ENCODE measurements around the gene ARF3. TPM values are rescaled to one million over a fixed set of nuclear protein-coding genes. Genes with fewer than 3 reads are reported as not detected.
A peak's percentile ranks its signal among the peaks of the same experiment; 100 is the strongest.

ARF3 gene
- polyA plus RNA-seq, 4 donors: 37.3 to 104 (median 67.4) TPM

DNA sequence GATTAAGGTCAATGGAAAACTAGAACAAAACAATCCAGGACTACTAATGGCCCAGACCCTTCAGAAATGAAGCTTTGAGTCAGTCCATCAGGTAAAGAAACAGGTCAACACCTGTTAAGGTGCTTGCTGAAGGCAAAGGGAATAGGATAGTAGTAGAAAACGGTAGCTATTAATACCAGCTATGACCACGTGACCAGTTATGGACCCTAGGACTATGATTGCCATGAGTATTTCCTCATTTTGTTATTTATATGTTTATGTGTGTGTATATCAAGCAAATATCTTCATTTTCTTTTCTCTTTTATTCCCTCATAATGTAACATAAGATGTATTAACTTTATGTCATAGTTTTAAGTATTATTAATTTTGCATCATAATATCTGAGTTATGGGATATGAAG lies 57.6 kb downstream of the ARF3 start:
- H3K27me3 ChIP-seq (ENCODE audit: control insufficient read depth in 3 of 3, insufficient read depth in 3 of 3, low read length in 3 of 3): no peaks in the 10 kb centered on the region
- H3K4me3 ChIP-seq (ENCODE audit: low read depth in 1 of 3, low read length in 3 of 3): no peak overlapping the region
- WGBS, 3 donors: 62 to 84% (median 70%) methylated on average over 2 of the region's 2 CpGs
- DNase-seq: no peak
- no peak for FAIRE-seq
- H3K4me1 ChIP-seq (ENCODE audit: control insufficient read depth in 3 of 3, insufficient read depth in 2 of 3, low read depth in 1 of 3, low read length in 2 of 3): peaks cover 0 to 8% (median 0%) of the 10 kb centered on the region in 3 donors
- H3K27ac ChIP-seq (ENCODE audit: low read depth in 1 of 3, low read length in 2 of 3): no peak overlapping the region
- no peaks in the 10 kb centered on the region for H3K9me3 ChIP-seq (ENCODE audit: control insufficient read depth in 2 of 2, insufficient read depth in 1 of 2, low read depth in 1 of 2, low read length in 1 of 2)
- H3K36me3 ChIP-seq (ENCODE audit: control insufficient read depth in 3 of 3, insufficient read depth in 2 of 3, low read depth in 1 of 3, low read length in 3 of 3): no peaks in the 10 kb centered on the region

DNA sequence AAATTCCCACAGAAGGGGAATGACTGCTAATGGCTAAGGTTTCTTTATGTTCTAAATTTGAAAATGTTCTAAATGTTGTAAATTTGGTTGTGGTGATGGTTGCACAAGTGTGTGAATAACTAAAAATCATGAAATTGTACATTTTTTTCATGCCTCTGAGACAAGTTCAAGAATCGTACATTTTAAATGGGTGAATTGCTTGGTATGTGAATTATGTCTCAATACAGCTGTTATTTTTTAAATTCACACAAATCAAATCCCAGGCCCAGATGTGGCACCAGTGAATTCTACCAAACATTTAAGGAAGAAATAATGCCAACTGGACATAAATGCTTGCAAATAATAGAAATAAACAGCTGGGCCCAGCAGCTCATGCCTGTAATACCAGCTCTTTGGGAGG lies 63.0 kb downstream of the ARF3 start:
- Histone ChIP-seq H3K4me3 (ENCODE audit: low read depth in 1 of 3, low read length in 3 of 3) (no peak overlapping the region), H3K36me3 (ENCODE audit: control insufficient read depth in 3 of 3, insufficient read depth in 2 of 3, low read depth in 1 of 3, low read length in 3 of 3) (no peaks in the 10 kb centered on the region), H3K27me3 (ENCODE audit: control insufficient read depth in 3 of 3, insufficient read depth in 3 of 3, low read length in 3 of 3) (no peaks in the 10 kb centered on the region), H3K27ac (ENCODE audit: low read depth in 1 of 3, low read length in 2 of 3) (no peak overlapping the region), H3K9me3 (ENCODE audit: control insufficient read depth in 2 of 2, insufficient read depth in 1 of 2, low read depth in 1 of 2, low read length in 1 of 2) (no peaks in the 10 kb centered on the region), H3K4me1 (ENCODE audit: control insufficient read depth in 3 of 3, insufficient read depth in 2 of 3, low read depth in 1 of 3, low read length in 2 of 3) (no peaks in the 10 kb centered on the region)
- FAIRE-seq: no peak
- 73 to 91% (median 88%) methylated on average over 1 of the region's 1 CpG for WGBS, 3 donors
- no peak for DNase-seq

DNA sequence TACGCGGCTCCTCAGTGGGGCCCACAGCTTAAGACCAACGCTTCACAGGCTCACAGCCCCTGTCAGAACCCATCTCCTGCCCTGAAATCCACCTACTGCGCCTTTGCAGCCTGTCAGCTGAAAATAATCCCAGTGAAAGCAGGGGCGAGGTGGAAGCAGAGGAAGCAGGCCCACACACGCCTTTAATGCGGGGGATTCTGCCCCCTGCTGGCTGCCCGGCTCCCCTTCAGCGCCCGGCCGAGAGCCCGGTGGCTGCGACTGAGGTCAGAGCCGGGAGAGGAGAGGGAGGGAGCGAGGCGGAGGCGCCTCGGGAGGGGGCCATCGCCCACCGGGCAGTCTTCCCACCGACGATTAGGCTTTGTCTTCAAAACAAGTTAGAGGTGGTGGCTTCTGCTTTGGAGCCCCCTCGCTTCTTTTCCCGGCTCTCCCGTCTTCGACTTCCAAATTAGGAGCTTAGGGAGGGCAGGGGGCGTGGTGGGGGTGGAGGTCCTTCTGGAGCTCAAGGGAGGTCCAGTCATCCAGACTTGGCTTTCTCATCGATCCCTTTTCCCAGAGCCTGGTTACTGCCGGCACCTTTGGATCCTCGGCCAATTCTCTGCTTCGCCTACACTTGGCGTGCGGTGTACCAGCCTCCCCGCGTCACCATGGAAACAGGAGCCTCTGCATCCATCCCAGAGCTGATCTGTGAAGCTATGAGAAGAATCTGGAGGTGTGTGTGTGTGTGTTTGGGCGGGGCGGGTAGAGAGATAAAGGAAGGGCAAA lies 66.4 kb downstream of the ARF3 start:
- Histone ChIP-seq H3K4me3 (ENCODE audit: low read depth in 1 of 3, low read length in 3 of 3) (no peak overlapping the region), H3K9me3 (ENCODE audit: control insufficient read depth in 2 of 2, insufficient read depth in 1 of 2, low read depth in 1 of 2, low read length in 1 of 2) (no peaks in the 10 kb centered on the region), H3K27ac (ENCODE audit: low read depth in 1 of 3, low read length in 2 of 3) (no peak overlapping the region), H3K36me3 (ENCODE audit: control insufficient read depth in 3 of 3, insufficient read depth in 2 of 3, low read depth in 1 of 3, low read length in 3 of 3) (no peaks in the 10 kb centered on the region), H3K27me3 (ENCODE audit: control insufficient read depth in 3 of 3, insufficient read depth in 3 of 3, low read length in 3 of 3) (no peaks in the 10 kb centered on the region), H3K4me1 (ENCODE audit: control insufficient read depth in 3 of 3, insufficient read depth in 2 of 3, low read depth in 1 of 3, low read length in 2 of 3) (no peaks in the 10 kb centered on the region)
- FAIRE-seq (no peak), DNase-seq (peak; percentile 69 to 88)
- 5 to 9% (median 6%) methylated on average over 28 to 37 of the region's 37 CpGs for WGBS, 3 donors

DNA sequence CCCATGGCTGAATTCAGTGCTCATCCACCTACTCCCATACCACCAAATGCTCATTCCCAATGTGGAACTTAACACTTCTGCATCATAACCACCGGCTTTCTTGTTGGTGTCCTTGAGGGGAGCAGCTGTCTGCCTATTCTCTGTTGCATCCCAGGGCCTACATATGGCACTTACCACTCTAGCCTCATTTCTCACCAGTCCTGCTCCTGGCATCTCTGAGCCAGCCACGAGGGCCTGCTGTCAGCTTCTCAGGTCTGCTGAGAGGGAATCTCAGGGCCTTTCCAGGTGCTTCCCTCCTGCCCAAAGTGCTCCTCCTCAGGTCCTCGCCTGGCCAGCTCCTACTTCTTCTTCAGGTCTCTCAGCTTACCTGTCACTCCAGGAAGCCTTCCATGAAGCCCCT lies 67.6 kb downstream of the ARF3 start:
- no peaks in the 10 kb centered on the region for H3K4me1 ChIP-seq (ENCODE audit: control insufficient read depth in 3 of 3, insufficient read depth in 2 of 3, low read depth in 1 of 3, low read length in 2 of 3)
- no peaks in the 10 kb centered on the region for H3K27me3 ChIP-seq (ENCODE audit: control insufficient read depth in 3 of 3, insufficient read depth in 3 of 3, low read length in 3 of 3)
- DNase-seq: no peak
- no peak overlapping the region for H3K4me3 ChIP-seq (ENCODE audit: low read depth in 1 of 3, low read length in 3 of 3)
- H3K36me3 ChIP-seq (ENCODE audit: control insufficient read depth in 3 of 3, insufficient read depth in 2 of 3, low read depth in 1 of 3, low read length in 3 of 3): no peaks in the 10 kb centered on the region
- WGBS, 3 donors: 88 to 96% (median 90%) methylated on average over 3 of the region's 3 CpGs
- no peak for FAIRE-seq
- no peak overlapping the region for H3K27ac ChIP-seq (ENCODE audit: low read depth in 1 of 3, low read length in 2 of 3)
- no peaks in the 10 kb centered on the region for H3K9me3 ChIP-seq (ENCODE audit: control insufficient read depth in 2 of 2, insufficient read depth in 1 of 2, low read depth in 1 of 2, low read length in 1 of 2)

Other genes with a start within 250 kb of the ARF3 start
- 10 to 100 TPM in 1 of 4 donors, 1 to 10 TPM in 3; 3.0 to 22.0 (median 5.1) TPM for gene CCNT1, start 240.8 kb downstream of the ARF3 start, polyA plus RNA-seq
- 10 to 100 TPM; 14.1 to 56.6 (median 23.9) TPM for gene ADCY6, start 168.4 kb downstream of the ARF3 start, polyA plus RNA-seq
- 10 to 100 TPM; 11.6 to 12.2 (median 12.0) TPM for gene CACNB3, start 139.0 kb downstream of the ARF3 start, polyA plus RNA-seq
- gene DDX23, start 105.3 kb downstream of the ARF3 start, polyA plus RNA-seq: 10 to 100 TPM; 53.2 to 85.8 (median 57.1) TPM
- 1 to 10 TPM; 1.3 to 6.3 (median 4.3) TPM for gene RND1, start 91.6 kb downstream of the ARF3 start, polyA plus RNA-seq
- 10 to 100 TPM; 22.4 to 82.7 (median 51.1) TPM for gene FKBP11, start 32.0 kb downstream of the ARF3 start, polyA plus RNA-seq
- 1 to 10 TPM in 2 of 4 donors, under 1 TPM in 2; 0.28 to 1.4 (median 0.93) TPM for gene WNT10B, start 14.2 kb upstream of the ARF3 start, polyA plus RNA-seq
- under 1 TPM in 1 of 4 donors, not detected in 3; 0.07 TPM for gene WNT1, start 20.8 kb upstream of the ARF3 start, polyA plus RNA-seq
- under 1 TPM in 3 of 4 donors, not detected in 1; 0.16 to 0.22 (median 0.19) TPM for gene DDN, start 41.9 kb upstream of the ARF3 start, polyA plus RNA-seq
- gene PRKAG1, start 61.3 kb upstream of the ARF3 start, polyA plus RNA-seq: 10 to 100 TPM; 50.0 to 69.7 (median 60.6) TPM
- gene KMT2D, start 103.3 kb upstream of the ARF3 start, polyA plus RNA-seq: 10 to 100 TPM in 3 of 4 donors, 1 to 10 TPM in 1; 5.4 to 46.5 (median 22.8) TPM
- gene RHEBL1, start 112.5 kb upstream of the ARF3 start, polyA plus RNA-seq: 1 to 10 TPM in 2 of 4 donors, under 1 TPM in 1, not detected in 1; 0.61 to 1.4 (median 1.2) TPM
- 1 to 10 TPM in 1 of 4 donors, under 1 TPM in 1, not detected in 2; 0.15 to 2.3 TPM for gene DHH, start 137.3 kb upstream of the ARF3 start, polyA plus RNA-seq
- 100 to 1,000 TPM in 1 of 4 donors, 10 to 100 TPM in 3; 27.6 to 110 (median 81.8) TPM for gene LMBR1L, start 153.4 kb upstream of the ARF3 start, polyA plus RNA-seq
- 1,000 to 10,000 TPM in 1 of 4 donors, 100 to 1,000 TPM in 3; 196 to 1,168 (median 451) TPM for gene TUBA1B, start 173.9 kb upstream of the ARF3 start, polyA plus RNA-seq
- gene TUBA1A, start 231.6 kb upstream of the ARF3 start, polyA plus RNA-seq: 100 to 1,000 TPM in 2 of 4 donors, 10 to 100 TPM in 1, 1 to 10 TPM in 1; 9.8 to 158 (median 73.6) TPM

Measured in small intestine (tissue), 7 donors.